Cardiac septum (tissue), 1 donor: ENCODE measurements around the gene TBATA. TPM values are rescaled to one million over a fixed set of nuclear protein-coding genes. Genes with fewer than 3 reads are reported as not detected.
"Not testable (repeated sequence)": the region's sequence is repeated elsewhere in the genome, so short reads cannot be mapped to it uniquely, and the experiment has no call there.

Experiments used
- DNase-seq: peaks from one replicate; pipeline ENCODE4 v3.0.0-alpha.2; 2020; ENCODE audit warnings: low spot score
- intact Hi-C: fragments of 100-400 bp; cut with DNase I; formaldehyde crosslinking; loops from one replicate; pipeline ENCODE4 v1.14.0; 2022
- total RNA-seq: library from RNA; stranded (reverse); fragmentation: NEBNext Ultra II Directional; extraction: Animal tissue kit (Norgen Biotek cat#: 25700); gene quantifications from one replicate; pipeline ENCODE4 v1.2.1, GENCODE V29; 2021
- donor health status: DM: no; HTN: no; CAD: no.

The TBATA gene
- total RNA-seq, 1 donor from 2014 or later, result not detected

- peak; percentile 71 for DNase-seq
- intact Hi-C loops, result no loop called here
These were observed 3.6 kb downstream of the TBATA start for GRCh38 chr10:70781461-70782051.

DNA sequence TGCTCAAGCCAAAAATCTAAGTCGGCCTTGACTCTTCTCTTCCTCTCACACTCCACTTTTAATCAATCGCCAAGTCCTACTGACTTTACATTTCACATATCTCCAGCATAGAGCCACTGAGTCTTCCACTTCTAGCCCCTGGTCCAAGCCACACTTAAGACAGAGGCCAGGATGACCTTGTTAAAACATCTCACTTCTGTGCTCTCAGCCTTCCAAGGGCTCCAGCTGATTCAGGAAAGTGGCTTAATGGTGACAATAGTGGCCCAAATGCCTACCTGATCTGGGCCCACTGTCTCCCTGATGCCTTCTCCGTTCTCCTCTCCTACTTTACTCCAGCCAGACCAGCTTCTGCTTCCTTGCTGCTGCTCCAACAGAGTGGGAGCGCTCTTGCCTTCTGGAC lies 4.4 kb downstream of the TBATA start:
- peak; percentile 22 for DNase-seq
- intact Hi-C loops, result no loop called here

GRCh38 chr10:70780370-70780760 lies 4.8 kb downstream of the TBATA start:
- DNase-seq, result peak; percentile 51
- intact Hi-C loops, result no loop called here

GRCh38 chr10:70779511-70780369 lies 5.4 kb downstream of the TBATA start:
- intact Hi-C loops, result no loop called here
- DNase-seq, result peak; percentile 67

GRCh38 chr10:70779088-70779487 lies 6.1 kb downstream of the TBATA start:
- DNase-seq, result peak; percentile 44
- intact Hi-C loops, result no loop called here

GRCh38 chr10:70778267-70778924 lies 6.8 kb downstream of the TBATA start:
- peak; percentile 47 for DNase-seq
- intact Hi-C loops, result no loop called here

- DNase-seq, result peak; percentile 57
- intact Hi-C loops, result no loop called here
These were observed 7.9 kb downstream of the TBATA start for GRCh38 chr10:70777063-70777875.

DNA sequence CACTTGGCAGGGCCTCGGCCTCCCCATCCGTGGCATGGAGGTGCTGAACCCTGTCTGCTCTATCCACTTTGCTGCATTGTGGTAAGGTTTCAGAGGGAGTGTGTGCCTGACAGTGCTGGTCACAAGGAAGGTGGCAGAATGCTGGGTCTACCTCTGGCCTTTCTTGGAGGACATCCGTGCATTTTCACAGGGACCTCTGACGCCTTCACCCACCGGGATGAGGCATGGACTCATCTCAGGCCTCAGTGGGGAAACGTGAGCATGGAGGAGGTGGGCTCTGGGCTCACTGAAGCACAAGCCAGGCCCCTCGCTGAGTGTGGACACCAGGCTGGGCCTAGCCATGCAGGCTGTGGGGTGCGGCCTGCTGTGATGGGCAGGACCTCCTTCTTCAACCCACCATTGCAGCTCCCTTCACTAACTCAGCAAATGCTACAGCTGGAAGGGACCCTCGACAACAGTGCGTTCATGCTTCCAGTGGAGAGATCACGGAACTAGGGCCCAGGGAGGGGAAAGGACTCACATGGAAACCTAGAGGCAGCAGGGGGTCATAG lies 8.6 kb downstream of the TBATA start:
- DNase-seq, result peak; percentile 55
- intact Hi-C loops, result no loop called here

- intact Hi-C loops, result no loop called here
- peak; percentile 58 for DNase-seq
These were observed 9.3 kb downstream of the TBATA start for GRCh38 chr10:70775679-70776454.

DNA sequence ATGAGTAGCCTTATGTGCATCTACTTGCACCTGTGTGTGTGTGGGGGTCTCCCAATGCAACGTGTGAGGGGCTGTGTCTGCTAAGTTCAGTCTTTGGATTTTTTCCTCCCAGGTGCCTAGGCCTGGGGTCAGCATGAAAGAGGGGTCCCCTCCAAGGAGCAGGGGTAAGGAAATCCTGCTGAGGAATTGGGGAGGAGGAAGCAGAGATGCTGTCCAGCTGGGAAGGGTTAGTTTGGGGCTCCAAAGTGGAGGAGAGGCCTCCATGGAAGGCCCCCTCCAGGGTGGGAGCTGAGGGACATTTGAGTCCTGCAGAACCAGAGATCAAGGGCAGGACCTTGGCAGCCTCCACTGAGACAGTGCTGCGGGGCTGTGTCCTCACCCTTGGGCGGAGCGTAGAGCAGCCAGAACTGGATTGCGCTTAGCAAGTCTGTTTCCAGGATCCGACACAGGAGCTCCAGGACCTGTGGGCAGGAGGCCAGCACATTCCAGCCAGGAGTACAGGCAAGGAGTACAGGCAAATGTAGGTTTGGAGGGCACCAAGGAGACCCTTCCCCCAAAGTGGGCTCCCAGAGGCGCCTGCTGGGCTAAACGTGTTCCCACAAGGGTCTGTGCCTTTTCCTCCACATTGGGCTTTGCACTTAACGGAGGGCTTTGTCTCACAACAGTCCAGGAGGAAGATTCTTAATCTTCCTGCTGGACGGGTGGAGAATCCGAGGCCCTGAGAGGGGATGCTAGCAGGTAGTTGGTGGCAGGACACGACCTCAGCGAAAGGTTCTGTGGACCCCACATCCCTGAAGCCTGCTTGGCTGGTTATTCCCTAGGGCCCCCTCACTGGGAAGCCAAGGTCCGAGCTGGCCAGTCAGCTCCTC lies 10.1 kb downstream of the TBATA start:
- intact Hi-C loops, result no loop called here
- DNase-seq, result peak; percentile 50

DNA sequence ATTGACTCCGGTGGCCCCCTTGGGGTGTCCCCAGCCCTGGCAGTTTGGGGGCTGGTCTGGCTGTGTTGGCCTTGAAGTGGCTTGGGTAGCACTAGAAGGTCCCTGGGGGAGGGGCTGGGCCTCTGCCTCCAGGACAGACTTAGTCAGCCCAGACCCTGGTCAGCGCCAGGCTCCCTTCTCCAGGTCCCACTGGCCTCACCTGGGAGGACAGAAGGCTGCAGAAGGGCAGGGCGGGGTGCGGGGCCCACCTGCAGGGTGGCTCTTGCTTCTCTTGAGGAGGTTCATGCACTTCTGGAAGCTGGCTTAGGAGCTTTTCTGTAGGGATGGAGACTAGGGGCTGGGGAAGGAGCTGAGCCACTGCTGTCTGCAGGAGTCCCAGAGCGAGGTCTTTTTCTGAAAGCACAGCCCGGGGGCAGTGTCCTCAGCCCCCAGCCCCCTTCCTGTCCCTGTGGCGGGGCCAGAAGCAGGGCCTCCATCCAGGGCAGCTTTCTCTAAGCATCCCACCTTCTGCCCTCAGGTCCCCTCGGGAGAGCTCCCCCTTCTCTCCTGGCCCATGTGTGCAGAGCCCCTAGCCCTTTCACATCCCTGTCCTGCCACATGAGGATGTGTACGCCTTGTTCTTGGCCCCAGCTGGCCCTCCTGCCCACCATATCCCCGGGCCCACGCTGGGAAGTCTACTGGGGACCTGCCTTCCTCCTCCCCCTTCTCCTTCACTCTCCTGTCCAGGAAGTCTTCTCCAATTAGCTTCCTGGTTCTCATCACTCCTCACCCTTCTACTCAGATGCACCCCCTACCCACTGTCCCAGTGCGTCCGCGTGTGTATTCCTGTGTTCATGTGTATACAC lies 11.0 kb downstream of the TBATA start:
- intact Hi-C loops, result no loop called here
- DNase-seq, result peak; percentile 66

DNA sequence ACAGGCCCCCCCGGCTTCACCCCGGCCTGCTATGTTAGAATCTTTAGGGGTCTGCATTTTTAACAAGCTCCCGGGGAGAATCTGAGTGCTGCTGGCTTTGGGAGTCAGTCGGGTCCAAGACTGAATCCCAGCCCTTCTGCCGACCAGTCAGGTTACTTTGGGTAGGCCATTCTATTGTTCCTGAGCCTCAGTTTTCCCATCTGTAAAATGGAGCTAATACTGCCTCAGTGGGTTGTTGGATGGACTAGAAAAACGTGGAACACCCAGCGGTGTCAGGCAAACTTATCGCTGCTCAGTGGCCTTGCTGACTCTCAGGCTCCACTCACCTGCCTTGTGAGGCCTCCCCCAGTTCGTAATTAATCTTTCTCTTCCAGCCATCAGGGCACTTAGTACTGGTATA lies 11.7 kb downstream of the TBATA start:
- intact Hi-C loops, result no loop called here
- peak; percentile 27 for DNase-seq

DNA sequence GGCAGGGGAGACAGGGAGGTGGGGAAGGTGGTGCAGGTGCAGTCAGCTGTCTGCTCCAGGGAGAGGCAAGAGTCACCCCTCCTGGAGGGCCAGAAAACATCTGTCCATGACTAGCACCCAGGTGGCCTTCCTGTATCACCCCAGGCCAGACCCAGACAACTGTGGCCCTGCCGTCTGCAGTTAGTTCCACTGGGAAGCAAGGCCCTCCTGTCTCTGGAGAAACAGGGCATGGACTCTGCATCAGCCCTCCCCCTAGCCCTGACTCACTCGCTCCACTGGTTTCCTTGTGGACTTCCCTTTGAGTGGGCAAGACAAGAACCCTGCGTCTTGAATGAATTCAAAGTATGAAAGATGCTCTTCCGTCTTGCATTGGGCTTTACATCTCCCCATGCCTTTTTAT lies 12.6 kb downstream of the TBATA start:
- DNase-seq, result peak; percentile 49
- intact Hi-C loops, result no loop called here

DNA sequence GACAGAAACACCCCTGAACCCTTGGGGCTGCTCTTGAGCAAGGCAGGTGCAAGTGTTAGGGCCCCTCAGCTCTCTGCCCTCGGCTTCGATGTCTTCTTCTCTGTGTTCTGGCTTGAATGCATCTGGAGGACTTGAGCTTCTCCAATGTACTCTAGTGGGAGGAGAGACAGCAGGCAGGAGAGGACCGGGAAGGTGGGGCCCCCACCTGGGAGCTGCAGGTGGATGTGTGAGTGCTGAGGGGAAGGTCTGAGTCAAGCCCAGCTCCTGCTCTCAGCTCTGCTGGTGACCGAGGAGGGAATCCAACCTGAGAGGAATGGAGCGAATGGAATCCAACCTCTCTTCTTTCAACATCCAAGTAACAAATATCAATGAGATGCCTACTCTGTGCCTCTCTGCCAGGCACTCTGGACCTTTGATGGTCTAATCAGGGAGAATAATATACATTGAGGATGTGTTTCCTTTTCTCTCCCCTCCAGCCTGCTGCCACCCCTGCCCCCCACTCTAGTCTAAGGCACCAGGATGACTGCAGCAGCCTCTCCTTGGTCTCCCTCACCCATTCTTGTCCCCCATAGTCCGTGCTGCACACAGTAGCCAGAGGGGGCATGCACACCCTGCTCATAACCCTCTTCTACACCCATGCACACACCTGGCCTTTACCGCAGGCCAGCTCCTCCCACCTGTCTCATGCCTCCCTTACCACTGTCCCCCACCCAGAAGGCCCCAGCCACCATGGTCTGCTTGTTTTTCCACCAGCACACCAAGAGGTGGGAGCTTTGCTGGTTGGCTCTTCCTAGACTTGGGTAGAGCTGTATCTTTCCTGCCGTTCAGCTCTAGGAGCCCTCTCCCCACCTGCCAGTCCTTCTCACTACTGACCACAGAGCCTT lies 13.6 kb downstream of the TBATA start:
- peak; percentile 66 for DNase-seq
- intact Hi-C loops, result no loop called here

DNA sequence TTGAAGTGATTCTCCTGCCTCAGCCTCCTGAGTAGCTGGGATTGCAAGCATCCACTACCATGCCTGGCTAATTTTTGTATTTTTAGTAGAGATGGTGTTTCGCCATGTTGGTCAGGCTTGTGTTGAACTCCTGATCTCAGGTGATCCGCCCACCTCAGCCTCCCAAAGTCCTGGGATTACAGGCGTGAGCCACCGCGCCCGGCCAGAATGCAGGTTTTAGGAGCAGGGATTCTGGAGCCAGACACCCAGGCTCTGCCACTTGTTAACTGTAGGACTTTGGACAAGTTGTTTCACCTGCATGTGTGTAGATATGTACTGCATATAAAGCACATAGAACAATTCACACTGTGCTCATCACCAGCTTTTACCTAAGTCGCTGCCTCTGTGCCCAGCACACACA lies 14.7 kb downstream of the TBATA start:
- intact Hi-C loops, result not testable (repeated sequence)
- peak; percentile 47 for DNase-seq

DNA sequence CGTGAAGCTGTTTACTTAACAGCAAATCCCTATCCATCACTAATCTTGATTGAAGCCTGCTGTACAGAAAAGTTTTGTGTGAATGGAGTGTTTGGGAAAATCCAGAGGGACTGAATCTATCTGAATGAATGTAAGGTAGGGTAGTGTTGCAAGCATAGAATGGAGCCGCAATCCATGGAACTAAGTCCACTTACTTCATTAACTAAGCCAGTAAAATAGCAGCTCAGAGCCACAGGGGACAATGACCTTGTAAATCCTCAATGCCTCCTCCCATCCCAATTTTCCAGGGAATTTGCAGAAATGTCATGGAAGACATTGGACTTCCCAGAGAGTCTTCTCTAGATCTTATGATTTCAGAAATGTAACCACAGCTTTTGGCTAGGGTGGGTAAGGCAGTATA lies 15.2 kb downstream of the TBATA start:
- intact Hi-C loops, result no loop called here
- DNase-seq, result no peak
